HG03039 (cell line): ENCODE data around the gene SH3TC2.

Source experiments
- ATAC-seq: cut with Tn5 transposase; IDR thresholded peaks from one replicate; pipeline ENCODE4 v1.9.1; 2021; ENCODE audit warnings: mild to moderate bottlenecking, moderate library complexity; ENCODE audit not compliant: unreplicated experiment

The SH3TC2 gene

DNA sequence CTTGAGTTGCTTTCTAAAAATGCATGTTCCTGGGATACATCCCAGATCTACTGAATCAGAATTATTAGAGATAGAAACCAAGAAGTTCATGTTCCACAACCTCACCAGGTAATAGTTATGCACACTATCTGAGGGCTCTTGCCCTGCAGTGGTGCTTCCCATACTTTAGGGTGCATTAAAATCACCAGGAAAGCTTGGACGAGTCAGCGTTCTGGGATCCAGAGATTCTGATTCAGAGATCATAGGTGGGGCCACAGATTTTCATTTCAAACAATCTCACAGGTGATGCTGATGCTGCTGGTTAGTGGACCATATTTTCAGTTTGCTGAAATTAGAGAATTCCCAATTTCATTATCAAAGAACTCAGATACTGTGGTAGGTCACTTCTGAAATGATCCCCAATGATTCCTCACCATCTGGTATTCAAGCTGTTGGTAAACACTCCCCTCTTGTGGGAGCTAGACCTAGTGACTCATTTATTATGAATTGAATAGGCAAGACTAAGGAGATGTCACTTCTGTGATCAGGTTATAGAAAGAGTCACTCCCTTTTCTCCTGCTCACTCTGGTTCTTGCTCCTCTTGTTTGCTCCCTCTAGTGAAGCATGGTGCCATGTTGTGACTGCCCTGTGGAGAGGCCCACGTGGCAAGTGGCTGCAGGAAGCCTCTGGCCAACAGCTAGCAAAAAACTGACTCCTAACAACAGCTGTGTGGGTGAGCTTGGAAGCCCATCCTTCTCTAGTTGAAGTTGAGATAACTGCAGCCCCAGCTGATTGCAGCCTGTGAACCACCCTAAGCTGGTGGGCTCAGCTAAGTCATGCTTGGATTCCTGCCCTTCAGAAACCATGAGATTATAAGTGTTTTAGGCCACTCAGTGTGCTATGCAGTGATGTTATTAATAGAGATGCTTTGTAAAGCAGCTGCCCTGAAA is 59.8 kb downstream of the SH3TC2 start:
- no peak for ATAC-seq

DNA sequence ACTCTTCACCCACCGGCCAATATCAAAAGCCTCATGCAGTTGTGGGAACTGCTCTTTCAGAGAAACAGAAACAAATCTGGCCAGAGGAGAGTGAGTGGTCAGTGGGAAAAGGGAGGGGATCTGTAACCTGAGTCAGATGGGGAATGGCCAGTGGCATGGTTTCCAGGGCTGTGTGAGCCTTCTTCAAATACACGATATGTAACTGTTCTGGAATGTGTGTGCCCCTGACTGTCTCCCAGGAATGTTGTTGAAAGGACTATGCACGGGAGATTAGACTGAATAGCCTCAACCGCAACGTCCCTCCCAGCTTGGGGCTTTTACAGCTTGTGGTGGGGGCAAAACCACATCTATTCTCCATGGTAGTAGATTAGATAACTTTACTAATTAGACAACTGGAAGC is 60.8 kb downstream of the SH3TC2 start:
- no peak for ATAC-seq

DNA sequence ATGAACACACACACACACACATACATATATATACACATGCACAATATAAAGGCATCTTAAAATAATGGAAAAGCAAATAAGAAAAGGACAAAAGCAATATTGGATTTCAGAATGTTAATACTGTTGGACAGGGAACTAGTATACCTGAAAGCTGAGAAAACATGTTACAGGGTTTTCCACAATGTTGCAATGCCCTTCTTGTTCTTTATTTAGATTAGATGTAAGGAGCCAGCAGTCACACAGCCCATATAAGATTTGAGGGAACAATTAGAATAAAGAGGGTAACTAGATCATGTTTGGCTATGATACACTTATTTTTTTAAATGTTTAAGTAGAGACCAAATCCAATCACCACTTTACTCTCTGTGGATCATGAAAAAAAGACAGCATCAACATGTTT is 61.7 kb downstream of the SH3TC2 start:
- no peak for ATAC-seq

DNA sequence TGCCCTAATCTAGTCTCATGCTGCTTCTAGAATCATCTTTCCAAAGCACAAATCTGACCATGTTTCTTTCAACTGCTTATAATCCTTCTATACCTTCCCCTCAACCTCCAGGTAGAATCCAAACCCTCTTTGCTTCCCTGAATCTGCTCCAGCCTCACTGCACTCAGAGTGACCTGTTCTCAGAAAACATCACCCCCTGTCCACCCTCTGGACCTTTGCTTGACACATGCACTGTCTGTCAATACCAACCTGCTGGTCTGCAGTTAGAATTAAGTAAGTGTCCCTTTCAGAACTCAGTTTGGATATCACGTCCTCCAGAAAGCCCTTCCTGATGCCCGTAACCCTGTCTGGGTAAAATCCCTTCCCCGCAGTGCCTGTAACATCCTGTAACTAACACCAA is 63.1 kb downstream of the SH3TC2 start:
- no peak for ATAC-seq

DNA sequence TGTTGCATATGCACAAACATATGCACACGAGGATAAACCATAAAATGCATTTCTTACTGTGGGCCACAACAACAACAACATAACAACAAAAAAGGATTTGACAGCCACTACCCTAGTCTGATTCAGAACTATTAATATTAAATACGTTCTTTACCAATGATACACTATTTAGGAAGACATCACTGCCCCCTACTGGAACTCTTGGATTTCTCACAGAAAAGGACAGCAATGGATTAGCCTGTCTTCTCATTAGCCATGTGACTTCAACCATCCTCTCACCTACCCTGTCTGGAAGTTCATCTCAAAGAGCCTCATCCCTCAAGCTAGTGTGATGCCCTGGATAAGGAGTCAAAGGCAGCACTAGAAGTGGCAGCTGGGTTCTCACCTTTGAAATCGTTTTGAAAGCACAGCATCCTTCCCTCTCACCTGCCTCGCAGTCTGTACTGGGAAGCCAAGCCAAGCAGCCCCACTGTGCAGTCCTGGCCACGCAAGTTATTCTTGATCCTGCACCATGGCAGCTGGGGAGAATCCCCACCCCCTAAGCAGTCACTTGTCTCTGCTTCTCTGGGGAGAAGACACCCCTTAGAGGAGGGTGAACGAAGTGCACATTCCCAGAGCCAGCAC is 64.6 kb downstream of the SH3TC2 start:
- ATAC-seq: no peak

DNA sequence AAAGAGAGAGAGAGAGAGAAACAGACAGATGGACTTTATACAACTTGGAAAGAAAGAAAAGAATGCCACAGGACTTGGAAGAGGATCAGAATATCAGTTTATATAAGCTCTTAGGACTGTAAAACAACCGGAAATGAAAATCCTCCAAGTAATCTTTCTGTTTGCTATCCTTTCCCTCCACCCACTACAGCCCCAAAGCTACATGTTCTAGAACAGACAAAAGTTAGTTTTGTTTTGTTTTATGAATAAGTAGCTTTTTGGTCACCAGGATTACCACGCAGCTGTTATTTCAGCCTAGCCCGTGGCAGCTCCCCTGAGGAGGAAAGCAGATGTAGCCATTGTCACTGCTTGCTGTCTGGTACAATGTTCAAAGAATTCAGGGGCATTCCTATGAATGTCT is 66.6 kb downstream of the SH3TC2 start:
- no peak for ATAC-seq

DNA sequence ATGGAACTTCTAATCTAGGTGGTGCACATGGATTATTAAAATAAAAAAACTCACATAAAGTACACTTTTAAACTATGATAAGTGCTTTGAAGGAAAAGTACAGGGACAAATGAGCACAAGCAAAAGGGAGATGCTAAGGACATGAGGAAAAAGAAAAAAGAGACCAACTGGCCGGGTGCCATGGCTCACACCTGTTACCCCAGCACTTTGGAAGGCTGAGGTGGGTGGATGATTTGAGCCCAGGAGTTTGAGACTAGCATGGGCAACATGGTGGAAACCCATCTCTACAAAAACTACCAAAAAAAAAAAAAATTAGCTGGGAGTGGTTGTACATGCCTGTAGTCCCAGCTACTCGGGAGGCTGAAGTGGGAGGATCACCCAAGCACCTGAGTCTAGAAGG is 67.1 kb downstream of the SH3TC2 start:
- no peak for ATAC-seq

DNA sequence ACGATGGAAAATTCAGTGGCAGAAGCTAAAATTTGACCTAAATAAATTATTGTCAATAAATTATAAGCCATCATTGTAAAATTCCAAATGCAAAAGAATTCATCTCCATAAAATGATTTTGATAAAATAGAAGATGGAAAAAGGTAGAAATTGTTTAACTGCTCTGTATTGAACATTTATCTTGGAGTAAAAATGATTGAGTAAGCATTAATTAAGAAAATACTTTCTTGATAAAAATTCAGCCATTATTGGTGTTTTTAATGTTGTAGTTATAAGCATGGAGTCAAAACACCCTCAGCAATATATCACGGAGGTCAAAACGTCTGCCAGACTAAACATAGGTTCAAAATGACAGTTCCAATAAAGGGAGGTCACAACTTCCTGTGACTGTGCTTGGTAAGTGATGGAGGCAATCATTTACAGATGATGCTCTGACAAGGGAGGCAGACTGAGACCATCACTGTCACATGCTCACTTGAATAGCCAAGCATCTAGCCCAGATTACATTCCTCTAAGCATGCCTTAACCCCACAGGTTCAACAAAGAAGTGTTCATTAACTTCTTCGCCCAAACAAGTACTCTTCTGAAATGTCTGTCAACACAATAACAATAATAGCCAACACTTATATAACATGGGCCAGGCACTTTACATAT is 69.5 kb downstream of the SH3TC2 start:
- no peak for ATAC-seq

DNA sequence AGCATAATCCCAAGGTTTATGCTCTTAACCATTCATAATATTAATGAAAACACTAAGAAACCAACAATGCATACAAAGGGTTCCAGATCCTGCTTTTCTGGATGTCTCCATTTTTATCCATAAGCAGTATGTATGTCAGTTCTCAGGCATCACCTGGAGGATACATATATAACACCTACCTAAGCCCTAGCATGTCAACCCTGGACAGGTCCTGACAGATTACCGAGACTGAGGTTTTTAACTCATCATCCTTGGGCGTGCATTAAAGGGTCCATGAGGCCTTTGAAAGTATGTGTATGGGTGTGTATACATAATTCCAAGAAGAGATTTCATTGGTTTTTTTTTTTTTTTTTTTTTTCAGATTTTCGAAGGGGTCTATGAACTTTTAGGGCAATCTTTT is 70.6 kb downstream of the SH3TC2 start:
- no peak for ATAC-seq

DNA sequence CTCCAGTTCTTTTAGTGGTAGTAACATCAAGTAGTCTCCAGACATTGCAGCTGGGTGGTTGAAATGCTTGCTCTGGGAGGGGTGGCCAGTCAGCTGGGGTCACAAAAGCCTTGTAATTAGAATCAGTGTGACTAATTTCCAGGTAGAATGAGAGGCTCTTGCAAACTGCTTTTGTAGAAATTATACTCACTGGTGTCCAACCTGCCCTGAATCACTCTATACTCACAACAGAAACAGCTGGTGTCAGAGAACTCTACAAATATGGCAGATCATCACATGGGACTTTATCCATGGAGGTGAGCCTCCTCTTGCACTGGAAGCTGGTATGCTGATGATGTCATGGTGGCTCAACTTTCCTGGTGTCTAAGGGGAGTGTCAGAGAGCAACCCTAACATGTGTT is 71.3 kb downstream of the SH3TC2 start:
- no peak for ATAC-seq

DNA sequence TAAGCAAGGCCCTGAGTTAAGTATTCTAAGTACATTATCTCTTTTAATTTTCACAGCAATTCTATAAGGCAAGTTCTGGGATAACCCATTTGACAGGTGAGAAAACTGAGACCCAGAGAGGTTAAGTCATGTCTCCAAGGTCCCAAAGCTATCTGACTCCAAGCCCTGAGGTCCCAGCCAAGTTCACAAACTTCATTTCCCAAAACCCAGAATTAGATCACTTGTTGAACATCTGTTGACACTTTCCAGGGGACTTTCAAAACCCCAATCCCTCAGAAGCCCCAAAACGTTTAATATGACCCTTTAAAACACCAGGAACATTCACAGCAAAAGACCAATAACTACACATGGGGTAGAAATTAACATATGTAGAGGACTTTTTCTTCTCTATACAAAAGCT is 72.0 kb downstream of the SH3TC2 start:
- ATAC-seq: no peak

DNA sequence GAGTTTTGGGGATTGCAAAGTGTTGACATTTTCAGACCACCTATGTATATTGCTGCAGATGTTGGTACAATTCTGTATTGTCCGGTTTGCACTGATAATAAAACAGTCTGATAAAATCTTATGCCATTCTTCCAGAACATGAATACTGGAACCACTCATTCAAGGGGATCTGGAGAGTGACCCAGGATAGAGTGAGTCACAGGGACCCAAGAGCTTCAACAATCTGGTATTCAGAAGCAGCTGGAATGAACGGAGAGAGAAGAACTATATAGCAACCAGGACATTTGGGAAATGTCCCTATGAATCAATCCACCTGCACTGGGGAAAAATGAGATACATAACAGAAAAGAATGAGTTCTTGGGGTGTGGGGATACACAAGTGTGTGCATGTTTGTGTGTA is 73.3 kb downstream of the SH3TC2 start:
- no peak for ATAC-seq

DNA sequence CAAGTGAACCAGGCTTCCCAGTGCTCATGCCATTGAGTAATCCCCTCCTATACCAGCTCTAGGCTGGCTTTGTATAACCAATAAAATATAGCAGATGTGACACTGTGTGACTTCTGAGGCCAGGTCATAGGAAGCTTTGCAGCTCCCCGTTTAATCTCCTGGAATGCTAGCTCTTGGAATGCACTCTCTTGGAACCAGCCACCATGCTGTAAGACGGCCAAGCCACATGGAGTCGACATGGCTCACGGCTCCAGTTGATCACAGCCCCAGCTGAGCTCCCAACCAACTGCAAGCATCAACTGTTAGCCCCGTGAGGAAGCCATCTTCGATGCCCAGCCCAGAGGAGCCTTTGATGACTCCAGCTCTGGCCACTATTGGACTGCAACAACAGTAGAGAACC is 74.5 kb downstream of the SH3TC2 start:
- no peak for ATAC-seq

DNA sequence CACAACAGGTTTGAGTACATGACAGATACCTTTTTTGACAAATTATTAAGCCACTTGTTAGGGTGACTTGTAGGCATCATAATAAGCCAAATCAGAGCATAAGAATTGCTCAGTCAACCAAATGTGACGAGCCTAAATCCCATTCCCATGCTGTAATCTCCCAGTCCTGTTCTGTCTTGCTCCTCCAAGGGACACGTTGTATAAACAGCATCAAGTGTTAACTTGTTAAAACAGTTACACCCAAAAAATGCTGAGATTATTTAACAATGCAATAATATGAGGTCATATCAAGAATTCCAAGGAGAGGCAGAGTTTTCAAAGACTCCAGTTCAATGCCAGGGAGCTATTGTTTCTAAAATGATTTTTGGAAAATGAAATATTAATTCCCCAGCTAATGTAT is 76.2 kb downstream of the SH3TC2 start:
- ATAC-seq: no peak

DNA sequence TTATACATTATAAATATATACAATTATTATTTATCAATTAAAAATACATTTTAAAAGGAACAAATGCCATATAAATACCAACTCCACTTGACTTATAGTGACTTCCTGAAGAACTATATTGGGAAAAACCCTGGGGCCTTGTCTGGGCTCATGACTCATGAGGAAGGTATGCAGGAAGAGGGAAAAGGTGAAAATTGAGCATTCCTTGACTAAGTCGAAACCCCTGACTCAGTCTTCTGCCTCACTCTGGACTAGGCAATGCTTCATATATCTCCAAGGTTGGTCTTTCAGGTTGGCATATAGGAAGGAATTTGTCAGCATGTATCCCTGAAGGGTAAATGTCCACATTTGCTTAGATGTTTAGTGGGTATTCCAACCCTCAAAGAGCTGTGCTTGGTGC is 78.5 kb downstream of the SH3TC2 start:
- ATAC-seq: no peak

DNA sequence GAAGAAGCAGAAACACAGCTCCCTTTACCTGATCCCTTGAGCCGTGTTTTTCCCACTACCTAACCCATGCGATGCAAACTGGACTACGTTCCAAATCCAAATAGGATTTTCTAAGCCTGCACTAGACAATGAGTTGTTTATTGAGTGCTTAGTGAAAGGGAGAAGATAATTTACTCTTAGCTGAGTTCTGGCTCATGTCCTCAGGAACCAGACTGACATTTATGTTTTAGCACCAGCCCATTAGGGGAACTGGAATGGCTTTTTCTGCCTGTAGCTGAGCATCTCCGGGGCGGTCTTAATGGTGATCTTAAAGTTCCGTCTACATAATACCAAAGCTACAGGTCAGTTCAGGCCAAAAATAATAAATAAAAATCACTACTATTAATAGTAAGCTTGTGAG is 81.5 kb downstream of the SH3TC2 start:
- ATAC-seq: no peak

DNA sequence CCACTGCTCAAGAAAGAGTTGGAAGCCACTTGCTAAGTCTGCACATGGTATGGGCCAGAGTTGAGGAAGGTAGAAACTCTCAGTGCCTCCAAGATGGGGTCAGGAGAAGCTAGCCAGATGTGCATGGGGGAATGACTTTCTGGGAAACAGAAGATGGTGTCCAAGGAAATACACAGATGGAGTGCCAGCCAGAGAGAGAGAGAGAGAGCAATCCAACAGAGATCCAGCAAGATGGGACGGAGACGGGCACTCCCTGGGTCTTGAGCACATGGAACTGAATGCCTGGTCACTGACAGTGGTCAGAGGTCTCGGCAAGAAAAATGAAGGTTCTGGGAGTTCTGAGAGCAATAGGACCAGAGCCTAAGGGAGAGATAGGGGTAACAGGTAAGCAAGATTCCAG is 82.1 kb downstream of the SH3TC2 start:
- ATAC-seq: no peak

DNA sequence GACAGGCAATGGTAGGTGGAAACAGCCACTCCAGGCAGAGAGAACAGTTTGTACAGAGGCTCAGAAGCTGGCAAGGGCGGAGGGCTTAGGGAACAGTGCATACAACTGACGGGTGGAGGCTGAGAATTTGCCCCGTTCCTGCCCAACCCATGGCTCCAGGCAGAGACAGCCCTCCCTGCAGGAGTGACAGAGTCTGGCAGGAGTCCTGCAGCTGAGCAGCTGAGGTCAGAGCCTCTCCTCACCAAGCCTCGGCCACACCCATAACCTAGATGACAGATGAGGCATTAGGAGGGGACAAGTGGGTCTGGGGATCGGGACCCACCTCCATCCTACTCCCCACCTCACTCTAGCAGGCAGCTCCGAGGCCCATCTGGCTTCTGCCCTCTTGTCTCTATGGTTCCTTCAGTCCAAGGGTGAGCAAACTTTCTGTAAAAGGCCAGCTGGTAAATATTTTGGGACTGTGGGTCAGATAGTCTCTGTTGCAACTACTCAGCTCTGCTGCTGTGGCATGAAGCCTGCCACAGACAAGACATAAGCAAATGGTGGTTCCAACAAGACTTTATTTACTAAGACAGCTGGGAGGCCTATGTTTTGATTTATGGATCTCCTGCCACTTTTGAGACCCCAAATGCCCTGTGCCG is 83.7 kb downstream of the SH3TC2 start:
- no peak for ATAC-seq

DNA sequence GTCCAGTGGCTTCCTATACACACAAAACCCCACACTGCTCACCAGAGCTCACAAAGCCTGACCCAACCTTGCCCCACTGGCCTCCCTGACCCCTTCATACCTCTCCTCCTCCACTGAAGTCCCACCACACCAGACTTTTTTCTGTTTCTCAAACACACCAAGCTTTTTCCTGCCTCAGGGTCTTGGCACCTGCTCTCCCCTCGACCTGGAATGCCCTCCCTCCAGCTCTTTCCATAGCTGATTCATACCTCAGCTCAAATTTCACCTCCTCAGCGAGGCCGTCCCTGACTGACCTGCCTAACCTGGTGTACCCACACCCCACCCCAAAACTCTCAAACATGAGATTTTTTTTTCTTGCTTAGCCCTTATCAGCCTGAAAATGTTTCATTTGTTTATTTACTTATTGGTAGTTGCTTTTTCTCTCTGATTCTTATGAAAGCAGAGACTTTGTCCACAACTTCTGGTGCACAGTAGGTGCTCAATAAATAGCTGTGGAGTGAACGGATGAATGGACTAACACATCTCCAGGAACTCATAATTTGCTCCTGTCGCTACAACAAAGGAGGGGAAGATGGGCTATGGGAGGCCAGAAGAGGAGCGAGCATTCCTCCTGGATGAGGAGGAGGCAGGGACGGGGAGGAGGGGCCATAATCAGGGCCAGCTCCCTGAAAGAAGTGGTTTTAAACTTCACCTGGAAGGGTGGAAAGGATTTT is 84.3 kb downstream of the SH3TC2 start:
- no peak for ATAC-seq

DNA sequence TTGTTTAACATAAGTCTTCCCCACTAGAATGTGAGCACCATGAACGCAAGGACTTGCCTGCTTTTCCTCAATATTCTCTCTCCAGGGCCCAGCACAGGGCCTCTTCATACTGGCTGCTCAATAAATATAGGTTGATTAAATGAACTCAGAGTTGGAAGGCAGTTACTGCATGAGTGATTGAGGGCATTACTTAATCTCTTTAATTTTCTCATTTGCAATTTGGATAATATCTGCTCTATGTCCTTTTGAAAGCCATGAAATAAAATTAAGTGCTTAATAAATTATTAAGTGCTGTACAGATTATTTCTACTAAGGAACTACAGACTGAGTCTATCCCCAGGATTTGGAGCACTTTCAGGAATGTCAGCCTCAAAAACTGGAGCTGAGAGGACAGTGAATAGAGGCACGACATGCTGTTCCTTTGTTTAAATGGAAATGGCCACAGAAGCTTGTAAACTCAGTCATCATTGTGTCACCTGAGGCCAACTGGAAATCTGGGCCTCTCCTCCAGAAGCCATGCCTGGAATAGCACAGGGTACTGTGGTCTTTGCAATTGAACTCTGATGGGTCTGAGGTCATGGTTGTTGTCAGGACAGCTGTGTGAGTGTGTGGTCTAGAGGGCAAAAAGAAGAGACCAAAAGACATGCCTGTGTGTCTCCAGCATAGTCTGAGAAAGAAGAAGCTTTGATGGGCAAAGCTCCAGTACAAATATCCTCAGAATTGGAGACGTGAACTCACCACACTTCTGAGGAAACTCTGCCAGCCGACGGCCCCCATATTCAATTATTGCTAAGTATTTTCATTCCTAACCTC is 86.1 kb downstream of the SH3TC2 start:
- no peak for ATAC-seq
